Choroid plexus epithelial cell (primary cell): ENCODE data around the gene SETBP1.
A peak's percentile ranks its signal among the peaks of the same experiment; 100 is the strongest.

Source experiments
- DNase-seq: peaks from one replicate; pipeline ENCODE4 v3.0.0-alpha.2; 2010; ENCODE audit warnings: low read depth
- H3K4me3 ChIP-seq: 2 replicates; pipeline ENCODE4 v1.5.1; 2011; ENCODE audit warnings: low read depth, mild to moderate bottlenecking, control low read depth, low read length, moderate library complexity
- TF ChIP-seq, protein P1 (sequence below): conservative IDR thresholded peaks from 2 replicates; pipeline ENCODE4 v1.5.1; 2011; ENCODE audit warnings: low read depth, mild to moderate bottlenecking, control low read depth, inconsistent platforms, low read length, moderate library complexity

The SETBP1 gene

GRCh38 chr18:45057955-45058600, 377.4 kb downstream of the SETBP1 start:
- TF ChIP-seq, protein P1, sequence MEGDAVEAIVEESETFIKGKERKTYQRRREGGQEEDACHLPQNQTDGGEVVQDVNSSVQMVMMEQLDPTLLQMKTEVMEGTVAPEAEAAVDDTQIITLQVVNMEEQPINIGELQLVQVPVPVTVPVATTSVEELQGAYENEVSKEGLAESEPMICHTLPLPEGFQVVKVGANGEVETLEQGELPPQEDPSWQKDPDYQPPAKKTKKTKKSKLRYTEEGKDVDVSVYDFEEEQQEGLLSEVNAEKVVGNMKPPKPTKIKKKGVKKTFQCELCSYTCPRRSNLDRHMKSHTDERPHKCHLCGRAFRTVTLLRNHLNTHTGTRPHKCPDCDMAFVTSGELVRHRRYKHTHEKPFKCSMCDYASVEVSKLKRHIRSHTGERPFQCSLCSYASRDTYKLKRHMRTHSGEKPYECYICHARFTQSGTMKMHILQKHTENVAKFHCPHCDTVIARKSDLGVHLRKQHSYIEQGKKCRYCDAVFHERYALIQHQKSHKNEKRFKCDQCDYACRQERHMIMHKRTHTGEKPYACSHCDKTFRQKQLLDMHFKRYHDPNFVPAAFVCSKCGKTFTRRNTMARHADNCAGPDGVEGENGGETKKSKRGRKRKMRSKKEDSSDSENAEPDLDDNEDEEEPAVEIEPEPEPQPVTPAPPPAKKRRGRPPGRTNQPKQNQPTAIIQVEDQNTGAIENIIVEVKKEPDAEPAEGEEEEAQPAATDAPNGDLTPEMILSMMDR: no peak
- no peak overlapping the region for H3K4me3 ChIP-seq
- DNase-seq: no peak

DNA sequence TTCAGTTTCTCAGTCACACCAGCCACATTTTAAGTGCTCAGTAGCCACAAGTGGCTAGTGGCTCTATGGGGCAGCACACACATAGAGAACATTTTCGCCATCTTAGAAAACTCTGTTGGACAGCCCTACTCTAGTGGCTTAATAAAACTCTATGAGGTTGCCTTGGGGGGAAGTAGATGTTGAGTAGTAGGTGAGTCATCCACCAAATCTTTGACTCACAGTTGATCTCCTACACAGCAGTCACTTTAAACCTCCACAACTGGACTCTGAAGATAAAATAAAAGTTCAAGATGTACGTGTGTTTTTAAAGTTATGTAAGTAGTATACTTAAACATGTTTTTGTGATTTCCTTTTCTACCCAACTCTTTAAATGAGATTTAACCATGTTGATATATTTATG, 379.0 kb downstream of the SETBP1 start:
- TF ChIP-seq, protein P1: no peak
- no peak overlapping the region for H3K4me3 ChIP-seq
- DNase-seq: peak; percentile 68

DNA sequence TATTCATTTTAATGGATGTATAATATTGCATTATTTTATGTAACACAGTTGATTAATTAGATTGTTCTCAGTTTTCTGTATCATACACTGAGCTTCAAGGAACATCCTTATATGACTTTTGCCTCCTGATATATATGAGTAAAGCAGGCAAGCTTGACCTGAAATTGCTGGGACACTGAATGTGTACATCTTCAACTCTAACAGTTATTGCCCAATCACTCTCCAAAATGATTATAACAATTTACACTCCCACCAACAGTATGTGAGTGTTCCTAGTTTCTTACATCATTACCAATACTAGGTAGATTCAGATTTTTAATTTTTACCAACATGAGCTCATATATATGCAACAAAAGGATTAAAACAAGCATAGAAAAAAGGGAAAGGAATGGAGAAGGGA, 379.4 kb downstream of the SETBP1 start:
- no peak for DNase-seq
- H3K4me3 ChIP-seq: no peak overlapping the region
- TF ChIP-seq, protein P1: no peak

DNA sequence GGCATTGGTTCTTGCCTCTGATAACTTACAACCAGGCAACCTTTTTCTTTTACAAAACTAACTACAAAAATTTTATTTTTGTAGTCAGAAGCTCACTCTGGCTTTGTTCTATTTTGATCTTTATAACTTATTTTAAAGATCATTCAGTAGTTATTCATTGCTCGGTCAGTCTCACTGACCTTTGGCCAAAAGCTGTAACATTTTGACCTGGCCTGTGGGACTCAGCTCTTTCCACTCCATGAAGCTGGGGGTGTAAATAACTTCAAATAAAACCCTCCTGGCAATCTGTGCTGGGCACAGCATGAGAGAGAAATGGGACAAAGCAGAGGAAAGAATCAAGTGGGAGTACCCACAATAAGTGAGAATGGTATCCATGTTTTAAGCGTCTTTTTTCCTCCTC, 380.7 kb downstream of the SETBP1 start:
- TF ChIP-seq, protein P1: no peak

DNA sequence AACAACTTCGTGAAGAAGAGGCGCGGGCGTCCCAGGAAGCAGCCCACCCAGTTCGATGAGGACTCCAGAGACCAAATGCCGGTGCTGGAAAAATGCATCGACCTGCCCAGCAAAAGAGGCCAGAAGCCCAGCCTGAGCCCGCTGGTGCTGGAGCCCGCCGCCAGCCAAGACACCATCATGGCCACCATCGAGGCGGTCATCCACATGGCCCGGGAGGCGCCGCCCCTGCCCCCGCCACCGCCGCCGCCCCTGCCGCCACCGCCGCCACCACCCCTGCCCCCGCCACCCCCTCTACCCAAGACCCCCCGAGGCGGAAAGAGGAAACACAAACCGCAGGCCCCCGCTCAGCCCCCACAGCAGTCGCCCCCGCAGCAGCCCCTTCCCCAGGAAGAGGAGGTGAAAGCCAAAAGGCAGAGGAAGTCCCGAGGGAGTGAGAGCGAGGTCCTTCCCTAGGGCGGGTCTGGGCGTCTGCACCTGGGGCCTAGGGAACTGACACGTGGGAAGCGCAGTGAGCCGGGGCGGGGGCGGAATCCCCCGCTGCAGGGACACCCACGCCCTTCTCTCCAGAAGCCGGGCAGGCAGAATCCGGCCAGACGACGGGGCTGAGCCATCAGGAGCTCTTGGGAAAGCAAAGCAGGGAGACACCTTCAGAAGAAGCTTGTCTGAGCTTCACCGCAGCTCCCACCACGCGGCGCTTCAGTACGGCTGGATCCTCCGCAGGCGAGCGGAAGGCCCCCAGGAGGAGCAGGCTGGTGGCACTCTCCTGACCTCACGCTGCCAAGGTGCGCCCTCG, 382.8 kb downstream of the SETBP1 start:
- H3K4me3 ChIP-seq: no peak overlapping the region
- no peak for DNase-seq
- TF ChIP-seq, protein P1: no peak

More for the DNA sequence above, 380.7 kb downstream of the SETBP1 start:
- H3K4me3 ChIP-seq: no peak overlapping the region
- DNase-seq: no peak

DNA sequence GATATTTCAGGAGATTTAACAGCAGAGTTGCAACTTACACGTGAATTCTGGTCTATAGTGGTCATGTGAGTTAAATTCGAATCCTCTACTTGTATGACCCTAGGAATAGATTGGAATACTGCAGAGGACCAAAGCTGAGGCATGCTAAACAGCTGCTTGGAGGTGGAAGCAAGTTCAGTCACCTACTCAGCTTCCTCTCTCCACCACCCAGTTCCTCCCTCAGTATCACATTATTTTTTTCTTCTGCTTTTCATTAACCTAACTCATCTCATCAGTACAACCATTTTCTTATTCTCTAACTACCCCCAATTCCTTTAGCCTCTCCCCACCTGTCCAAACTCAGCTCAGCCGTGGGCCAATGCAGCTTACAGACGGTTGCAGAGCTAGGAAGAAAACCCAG, 385.5 kb downstream of the SETBP1 start:
- no peak for DNase-seq
- no peak overlapping the region for H3K4me3 ChIP-seq
- TF ChIP-seq, protein P1: no peak
